OCI-LY1 (cell line): ENCODE results near the gene TCIRG1.

Source experiments
- H2AFZ ChIP-seq: fragments of 200-600 bp; sonication (generic), shearing (Covaris generic); 2 replicates; pipeline ENCODE4 v1.6.0; 2014; ENCODE audit warnings: antibody characterized with exemption, mild to moderate bottlenecking, low read length
- H3F3A ChIP-seq: fragments of 200-600 bp; sonication (generic), shearing (Covaris generic); 2 replicates; pipeline ENCODE4 v1.6.0; 2014; ENCODE audit warnings: mild to moderate bottlenecking, antibody characterized with exemption, low read length, moderate library complexity; ENCODE audit not compliant: insufficient read depth
- H3K27ac ChIP-seq: fragments of 200-600 bp; sonication (generic); 2 replicates; pipeline ENCODE4 v1.5.1; 2014; ENCODE audit warnings: low read length, mixed run types, mild to moderate bottlenecking, low read depth; ENCODE audit not compliant: poor library complexity, severe bottlenecking
- H3K27me3 ChIP-seq: fragments of 200-600 bp; sonication (generic); 2 replicates; pipeline ENCODE4 v1.6.0; 2014; ENCODE audit warnings: antibody characterized with exemption, mild to moderate bottlenecking, low read length, moderate library complexity; ENCODE audit not compliant: insufficient read depth
- H3K36me3 ChIP-seq: fragments of 200-600 bp; sonication (generic); 2 replicates; pipeline ENCODE4 v1.6.1; 2014; ENCODE audit warnings: mild to moderate bottlenecking, antibody characterized with exemption, low read length, moderate library complexity, mixed read lengths; ENCODE audit not compliant: insufficient read depth
- H3K4me1 ChIP-seq: fragments of 200-600 bp; sonication (generic); 2 replicates; pipeline ENCODE4 v1.5.1; 2014; ENCODE audit warnings: mild to moderate bottlenecking, low read length, moderate library complexity; ENCODE audit not compliant: insufficient read depth, severe bottlenecking
- H3K4me2 ChIP-seq: fragments of 200-600 bp; sonication (generic), shearing (Covaris generic); 2 replicates; pipeline ENCODE4 v1.6.1; 2014; ENCODE audit warnings: low read length
- H3K4me3 ChIP-seq: fragments of 200-600 bp; sonication (generic); 2 replicates; pipeline ENCODE4 v1.5.1; 2014; ENCODE audit warnings: low read length, low read depth, mild to moderate bottlenecking, mixed read lengths; ENCODE audit not compliant: poor library complexity, severe bottlenecking
- H3K79me2 ChIP-seq: fragments of 200-600 bp; shearing (Covaris generic); 2 replicates; pipeline ENCODE4 v1.6.1; 2016; ENCODE audit warnings: mixed run types, low read length, mixed read lengths; ENCODE audit not compliant: insufficient read depth
- H3K9ac ChIP-seq: fragments of 200-600 bp; sonication (generic), shearing (Covaris generic); 2 replicates; pipeline ENCODE4 v1.6.1; 2014; ENCODE audit warnings: mild to moderate bottlenecking, low read length, mixed read lengths
- H3K9me2 ChIP-seq: fragments of 200-600 bp; sonication (generic), shearing (Covaris generic); 2 replicates; pipeline ENCODE4 v1.6.1; 2014; ENCODE audit warnings: low read depth, mild to moderate bottlenecking, low read length, mixed read lengths
- H3K9me3 ChIP-seq: fragments of 200-600 bp; shearing (Covaris generic); 2 replicates; pipeline ENCODE4 v1.6.1; 2014; ENCODE audit warnings: low read length, mixed read lengths
- H4K20me1 ChIP-seq: fragments of 200-600 bp; sonication (generic), shearing (Covaris generic); 2 replicates; pipeline ENCODE4 v1.6.0; 2016; ENCODE audit warnings: mild to moderate bottlenecking, low read length; ENCODE audit not compliant: insufficient read depth
- CTCF ChIP-seq: fragments of 200-600 bp; sonication (generic), shearing (Covaris generic); IDR thresholded peaks from 2 replicates; pipeline ENCODE4 v1.5.1; 2017; ENCODE audit warnings: mild to moderate bottlenecking, antibody characterized with exemption, low read length, moderate library complexity, mixed read lengths
- EZH2 ChIP-seq: fragments of 200-600 bp; sonication (generic), shearing (Covaris generic); IDR thresholded peaks from 2 replicates; pipeline ENCODE4 v1.8.0; 2017; ENCODE audit warnings: borderline replicate concordance, mixed run types, mild to moderate bottlenecking, antibody characterized with exemption, low read length, moderate library complexity, mixed read lengths

TCIRG1 gene

DNA sequence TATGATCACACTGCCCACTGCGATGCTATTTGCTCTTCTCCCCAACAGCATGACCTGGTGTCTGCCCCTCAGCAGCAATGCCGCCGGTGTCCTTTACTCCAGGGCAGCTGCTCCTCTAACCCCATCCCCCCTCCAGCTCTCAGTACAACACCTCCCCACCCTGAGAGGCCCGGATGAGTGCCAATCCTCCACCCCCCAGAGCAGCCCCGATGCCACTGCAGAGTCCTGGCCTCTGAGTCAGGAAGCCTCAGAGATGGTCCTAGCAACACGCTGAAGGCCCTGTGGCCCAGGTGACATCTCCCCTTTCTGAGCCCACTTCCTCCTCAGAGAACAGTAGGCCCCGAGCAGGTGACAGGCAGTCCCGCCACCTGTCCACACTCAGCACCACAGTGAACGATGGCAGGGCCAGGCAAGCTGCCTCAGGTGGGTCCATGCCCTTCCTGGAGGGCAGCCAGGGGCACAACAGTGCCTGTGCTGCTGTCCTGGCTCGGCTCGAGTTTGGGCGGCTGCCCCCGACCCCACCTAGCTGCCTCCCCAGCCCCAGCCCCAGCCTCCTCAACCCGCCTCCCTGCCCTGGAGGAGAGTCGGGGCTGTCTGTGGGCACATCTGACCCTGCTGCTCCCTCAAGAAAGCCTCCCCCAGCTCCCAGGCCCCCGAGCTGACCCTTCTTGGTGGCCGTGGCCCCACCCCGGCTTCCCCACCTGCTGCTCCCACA, 12.3 kb upstream of the TCIRG1 start:
- Histone ChIP-seq H2AFZ (no peak overlapping the region), H3K4me3 (no peak overlapping the region), H3K27ac (no peak overlapping the region), H3K4me2 (no peak overlapping the region), H3K9me3 (no peaks in the 10 kb centered on the region), H4K20me1 (no peaks in the 10 kb centered on the region), H3K27me3 (no peaks in the 10 kb centered on the region), H3F3A (no peaks in the 10 kb centered on the region), H3K36me3 (no peaks in the 10 kb centered on the region; the same call in 1 of the 2 replicates), H3K9ac (no peak overlapping the region), H3K4me1 (peaks cover 21% of the 10 kb centered on the region), H3K9me2 (no peaks in the 10 kb centered on the region), H3K79me2 (no peaks in the 10 kb centered on the region)
- TF ChIP-seq EZH2 (no peak), CTCF (no peak)

- H3K9me2 ChIP-seq: no peaks in the 10 kb centered on the region
- TF ChIP-seq CTCF (no peak), EZH2 (no peak)
- no peaks in the 10 kb centered on the region for H3K9me3 ChIP-seq
- no peak overlapping the region for H3K4me3 ChIP-seq
- no peak overlapping the region for H3K27ac ChIP-seq
- peaks cover 28% of the 10 kb centered on the region for H3K4me1 ChIP-seq
- no peak overlapping the region for H2AFZ ChIP-seq
- H3K9ac ChIP-seq: no peak overlapping the region
- H3K36me3 ChIP-seq: peaks cover 6% of the 10 kb centered on the region
- no peaks in the 10 kb centered on the region for H3K79me2 ChIP-seq
- no peaks in the 10 kb centered on the region for H4K20me1 ChIP-seq
- H3K4me2 ChIP-seq: no peak overlapping the region
- no peaks in the 10 kb centered on the region for H3K27me3 ChIP-seq
- H3F3A ChIP-seq: no peaks in the 10 kb centered on the region
Observed at GRCh38 chr11:68027667-68028066, 11.2 kb upstream of the TCIRG1 start.

- peak overlapping the region; percentile 85 for H3K4me3 ChIP-seq
Observed at GRCh38 chr11:68028802-68029545, 9.9 kb upstream of the TCIRG1 start.

More at GRCh38 chr11:68028802-68029545, 9.9 kb upstream of the TCIRG1 start:
- Histone ChIP-seq H3K9ac (peak overlapping the region; percentile 69), H3K4me1 (peaks cover 28% of the 10 kb centered on the region), H3K9me2 (no peaks in the 10 kb centered on the region), H3K27ac (no peak overlapping the region), H3F3A (no peaks in the 10 kb centered on the region), H3K4me2 (peak overlapping the region; percentile 69), H3K36me3 (peaks cover 19% of the 10 kb centered on the region), H2AFZ (no peak overlapping the region), H3K79me2 (no peaks in the 10 kb centered on the region), H3K27me3 (no peaks in the 10 kb centered on the region), H3K9me3 (no peaks in the 10 kb centered on the region), H4K20me1 (no peaks in the 10 kb centered on the region)
- TF ChIP-seq CTCF (no peak), EZH2 (no peak)
